ENCODE data around the gene BCL2A1.
"Not testable (repeated sequence)": the region's sequence is repeated elsewhere in the genome, so short reads cannot be mapped to it uniquely, and the experiment has no call there.

Gene BCL2A1

DNA sequence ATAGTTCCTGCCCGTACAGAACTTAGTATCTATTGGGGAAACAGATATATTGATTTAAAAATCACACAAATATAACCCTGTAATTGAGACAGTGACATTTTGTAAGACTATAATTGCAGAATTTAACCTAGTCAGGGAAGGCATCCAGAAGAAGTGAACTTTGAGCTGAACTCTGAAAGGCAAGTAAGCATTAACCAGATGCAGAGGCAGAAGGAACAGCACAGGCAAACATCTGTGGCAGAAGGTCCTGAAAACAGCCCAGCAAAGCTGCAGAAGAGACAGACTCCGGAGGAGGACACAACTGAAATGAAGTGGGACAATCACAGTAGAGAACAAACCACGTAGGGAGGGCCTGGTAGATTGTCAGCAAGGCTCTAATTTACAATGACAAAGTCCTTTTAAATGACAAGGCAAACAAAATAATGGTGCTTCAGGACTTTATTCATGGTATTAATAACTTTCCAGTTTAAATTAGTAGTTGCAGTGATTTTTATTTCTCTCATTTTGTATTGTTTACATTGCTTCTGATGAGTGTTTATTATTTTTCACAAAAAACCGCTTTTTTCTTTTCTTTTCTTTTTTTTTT is 14.5 kb downstream of the BCL2A1 start:
- no peaks in the 10 kb centered on the region for H3K9me3 Mint-ChIP-seq (ENCODE audit: low read depth)
- peaks cover 34% of the 10 kb centered on the region for H3K4me1 Mint-ChIP-seq (ENCODE audit: low read depth)
- no peak overlapping the region for H3K27ac Mint-ChIP-seq
- H3K36me3 Mint-ChIP-seq, result peaks cover 5% of the 10 kb centered on the region
- no peaks in the 10 kb centered on the region for H3K27me3 Mint-ChIP-seq
- no peak overlapping the region for H3K4me3 Mint-ChIP-seq

GRCh38 chr15:79954661-79955060 is 16.3 kb downstream of the BCL2A1 start:
- no peaks in the 10 kb centered on the region for H3K9me3 Mint-ChIP-seq (ENCODE audit: low read depth)
- H3K4me3 Mint-ChIP-seq, result no peak overlapping the region
- peaks cover 27% of the 10 kb centered on the region for H3K4me1 Mint-ChIP-seq (ENCODE audit: low read depth)
- no peaks in the 10 kb centered on the region for H3K27me3 Mint-ChIP-seq
- H3K36me3 Mint-ChIP-seq, result no peaks in the 10 kb centered on the region
- H3K27ac Mint-ChIP-seq, result no peak overlapping the region

- peaks cover 26% of the 10 kb centered on the region for H3K4me1 Mint-ChIP-seq (ENCODE audit: low read depth)
- no peak overlapping the region for H3K4me3 Mint-ChIP-seq
- peak overlapping the region; percentile 29 for H3K27ac Mint-ChIP-seq
Measured at GRCh38 chr15:79953951-79954444, 17.0 kb downstream of the BCL2A1 start.

GRCh38 chr15:79952329-79952728 is 18.7 kb downstream of the BCL2A1 start:
- H3K4me3 Mint-ChIP-seq, result no peak overlapping the region

More at GRCh38 chr15:79953951-79954444, 17.0 kb downstream of the BCL2A1 start:
- Mint-ChIP-seq H3K36me3 (no peaks in the 10 kb centered on the region), H3K9me3 (ENCODE audit: low read depth) (no peaks in the 10 kb centered on the region), H3K27me3 (no peaks in the 10 kb centered on the region)

DNA sequence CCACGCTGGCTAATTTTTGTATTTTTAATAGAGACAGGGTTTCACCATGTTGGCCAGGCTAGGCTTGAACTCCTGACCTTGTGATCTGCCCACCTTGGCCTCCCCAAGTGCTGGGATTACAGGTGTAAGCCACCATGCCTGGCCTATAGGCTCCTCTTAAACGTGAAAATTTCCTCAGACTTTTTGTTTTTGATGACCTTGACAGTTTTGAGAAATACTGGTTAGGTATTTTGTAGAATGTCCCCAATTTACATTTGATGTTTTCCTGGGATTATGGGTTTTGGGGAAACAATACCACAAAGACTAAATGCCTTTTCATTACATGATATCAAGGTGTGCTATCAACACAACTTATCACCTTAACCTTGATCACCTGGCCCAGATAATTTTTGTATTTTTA is 20.7 kb downstream of the BCL2A1 start:
- Mint-ChIP-seq H3K4me1 (ENCODE audit: low read depth) (peaks cover 23% of the 10 kb centered on the region), H3K9me3 (ENCODE audit: low read depth) (no peaks in the 10 kb centered on the region), H3K4me3 (no peak overlapping the region), H3K27ac (no peak overlapping the region), H3K27me3 (no peaks in the 10 kb centered on the region), H3K36me3 (no peaks in the 10 kb centered on the region)

More at GRCh38 chr15:79952329-79952728, 18.7 kb downstream of the BCL2A1 start:
- Mint-ChIP-seq H3K9me3 (ENCODE audit: low read depth) (no peaks in the 10 kb centered on the region), H3K36me3 (no peaks in the 10 kb centered on the region), H3K27me3 (no peaks in the 10 kb centered on the region), H3K4me1 (ENCODE audit: low read depth) (peaks cover 26% of the 10 kb centered on the region), H3K27ac (no peak overlapping the region)

DNA sequence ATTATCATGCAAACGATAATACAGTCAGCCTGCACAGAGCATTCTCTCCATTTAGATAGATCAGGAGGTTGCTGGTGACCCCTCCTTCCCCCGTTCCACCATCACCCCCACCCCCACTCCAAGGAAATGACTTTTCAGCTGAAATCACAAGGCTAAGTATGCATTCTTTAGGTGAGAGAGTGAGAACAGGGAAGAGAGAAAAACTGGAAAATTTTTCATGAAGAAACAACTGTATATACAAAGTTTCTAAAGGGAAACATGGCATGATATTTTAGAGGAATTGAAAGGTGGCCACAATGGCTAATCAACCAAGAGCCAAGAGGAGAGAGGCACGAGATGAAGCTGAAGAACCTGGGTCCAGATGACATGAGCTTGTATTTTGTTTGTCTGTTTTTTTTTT is 22.2 kb downstream of the BCL2A1 start:
- no peaks in the 10 kb centered on the region for H3K27me3 Mint-ChIP-seq
- no peak overlapping the region for H3K27ac Mint-ChIP-seq
- H3K4me1 Mint-ChIP-seq (ENCODE audit: low read depth), result peaks cover 13% of the 10 kb centered on the region
- no peak overlapping the region for H3K4me3 Mint-ChIP-seq
- H3K36me3 Mint-ChIP-seq, result no peaks in the 10 kb centered on the region
- H3K9me3 Mint-ChIP-seq (ENCODE audit: low read depth), result no peaks in the 10 kb centered on the region

DNA sequence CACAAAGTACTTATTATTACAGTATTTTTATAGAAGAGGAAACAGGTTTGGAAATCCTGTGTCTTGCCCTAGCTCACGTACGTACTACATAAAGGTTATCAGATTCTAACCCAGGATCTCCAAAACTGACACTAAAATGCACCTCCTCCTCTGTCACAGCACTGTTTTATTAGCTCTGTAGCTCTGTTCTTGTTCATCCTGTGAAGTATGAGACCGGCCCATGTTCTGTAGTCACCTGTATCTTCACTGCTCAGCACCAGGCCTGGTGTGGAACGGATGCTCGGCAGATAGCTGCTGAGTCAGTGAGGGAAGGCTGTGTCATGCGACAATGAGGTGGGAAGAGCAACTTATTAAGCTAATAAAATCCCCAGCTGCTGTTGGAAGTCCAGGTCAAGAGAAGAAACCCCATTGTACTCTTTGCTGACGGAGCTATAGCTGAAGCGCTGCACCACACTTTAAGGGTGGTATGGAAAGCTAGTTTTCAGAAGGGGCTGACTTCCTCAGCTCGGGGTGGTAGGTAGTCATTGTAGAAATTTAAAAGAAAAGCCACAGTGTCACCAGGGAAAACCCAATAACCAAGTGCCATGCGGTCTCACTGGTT is 22.8 kb downstream of the BCL2A1 start:
- Mint-ChIP-seq H3K9me3 (ENCODE audit: low read depth) (no peaks in the 10 kb centered on the region), H3K36me3 (no peaks in the 10 kb centered on the region), H3K27ac (no peak overlapping the region), H3K27me3 (no peaks in the 10 kb centered on the region), H3K4me1 (ENCODE audit: low read depth) (peaks cover 7% of the 10 kb centered on the region), H3K4me3 (no peak overlapping the region)

- Mint-ChIP-seq H3K4me1 (ENCODE audit: low read depth) (peaks cover 9% of the 10 kb centered on the region), H3K27ac (no peak overlapping the region), H3K9me3 (ENCODE audit: low read depth) (no peaks in the 10 kb centered on the region), H3K36me3 (no peaks in the 10 kb centered on the region), H3K27me3 (no peaks in the 10 kb centered on the region), H3K4me3 (no peak overlapping the region)
Measured at GRCh38 chr15:79947009-79947408, 24.0 kb downstream of the BCL2A1 start.

GRCh38 chr15:79944622-79945021 is 26.4 kb downstream of the BCL2A1 start:
- Mint-ChIP-seq H3K9me3 (ENCODE audit: low read depth) (no peaks in the 10 kb centered on the region), H3K4me3 (no peak overlapping the region), H3K4me1 (ENCODE audit: low read depth) (peaks cover 9% of the 10 kb centered on the region), H3K36me3 (no peaks in the 10 kb centered on the region), H3K27me3 (no peaks in the 10 kb centered on the region), H3K27ac (no peak overlapping the region)

DNA sequence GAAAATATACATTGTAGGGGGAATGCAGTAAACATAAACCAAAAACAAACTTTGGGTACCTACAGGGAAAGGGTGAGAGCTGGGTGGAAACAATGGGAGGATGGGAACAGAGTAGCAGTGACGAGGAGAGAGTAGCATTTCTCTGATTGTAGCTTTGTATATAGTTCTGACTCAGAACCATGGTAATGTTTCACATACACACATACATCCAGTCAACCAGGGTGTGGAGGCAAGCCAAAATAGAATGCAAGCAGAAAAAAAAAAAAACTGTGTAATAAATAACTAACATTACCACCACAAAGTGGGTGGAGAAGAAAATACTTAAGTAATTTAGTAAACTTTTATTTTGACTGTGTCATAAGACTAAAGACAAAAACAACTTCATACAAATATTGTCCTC is 27.2 kb downstream of the BCL2A1 start:
- H3K4me3 Mint-ChIP-seq, result no peak overlapping the region
- no peaks in the 10 kb centered on the region for H3K27me3 Mint-ChIP-seq
- peaks cover 9% of the 10 kb centered on the region for H3K4me1 Mint-ChIP-seq (ENCODE audit: low read depth)
- H3K36me3 Mint-ChIP-seq, result no peaks in the 10 kb centered on the region
- no peak overlapping the region for H3K27ac Mint-ChIP-seq
- H3K9me3 Mint-ChIP-seq (ENCODE audit: low read depth), result no peaks in the 10 kb centered on the region

DNA sequence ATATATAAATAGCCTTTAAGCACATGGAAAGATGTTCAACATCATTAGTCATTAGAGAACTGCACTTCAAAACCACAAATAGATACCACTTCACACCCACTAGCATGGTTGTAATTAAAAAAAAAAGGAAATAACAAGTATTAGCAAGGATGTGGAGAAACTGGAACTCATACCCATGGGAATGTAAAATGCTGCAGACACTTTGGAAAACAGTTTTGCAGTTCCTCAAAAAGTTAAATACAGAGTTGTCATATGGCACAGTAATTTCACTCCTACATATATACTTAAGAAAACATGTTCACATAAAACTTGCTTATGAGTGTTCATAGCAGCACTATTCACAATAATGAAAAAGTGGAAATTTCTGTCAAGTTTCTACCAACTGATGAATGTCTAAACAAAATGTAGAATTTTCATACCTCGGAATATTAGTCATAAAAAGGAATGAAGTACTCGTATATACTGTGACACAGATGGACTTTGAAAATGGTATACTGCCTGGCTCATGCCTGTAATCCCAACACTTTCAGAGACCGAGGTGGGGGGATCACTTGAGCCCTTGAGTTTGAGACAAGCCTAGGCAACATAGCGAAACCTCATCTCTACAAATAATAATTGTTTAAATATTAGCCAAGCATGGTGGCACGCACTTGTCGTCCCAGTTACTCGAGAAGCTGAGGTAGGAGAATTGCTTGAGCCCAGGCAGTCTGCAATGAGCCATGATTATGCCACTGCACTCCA is 28.1 kb downstream of the BCL2A1 start:
- Mint-ChIP-seq H3K27ac (no peak overlapping the region), H3K27me3 (no peaks in the 10 kb centered on the region), H3K4me1 (ENCODE audit: low read depth) (peaks cover 4% of the 10 kb centered on the region), H3K4me3 (no peak overlapping the region), H3K9me3 (ENCODE audit: low read depth) (no peaks in the 10 kb centered on the region), H3K36me3 (no peaks in the 10 kb centered on the region)

DNA sequence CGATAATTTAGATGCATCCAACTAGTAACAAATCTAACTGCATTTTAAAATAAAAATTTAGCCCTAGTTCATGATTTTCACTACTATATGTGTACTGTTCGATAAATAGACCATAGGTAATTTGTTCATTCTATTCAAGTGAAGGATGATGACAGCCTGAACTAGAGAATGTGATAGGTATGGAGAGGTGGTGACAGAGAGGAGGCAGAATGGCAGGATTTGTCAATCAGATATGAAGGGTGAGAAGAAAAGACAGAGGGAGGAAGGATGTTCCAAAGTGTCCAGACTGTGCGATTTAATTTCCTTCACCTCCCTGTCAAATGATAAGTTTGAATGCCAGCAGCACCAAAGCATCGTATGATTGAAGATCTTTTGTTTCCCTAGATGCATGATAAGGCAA is 31.6 kb downstream of the BCL2A1 start:
- no peaks in the 10 kb centered on the region for H3K9me3 Mint-ChIP-seq (ENCODE audit: low read depth)
- H3K4me1 Mint-ChIP-seq (ENCODE audit: low read depth), result peaks cover 4% of the 10 kb centered on the region
- H3K27ac Mint-ChIP-seq, result no peak overlapping the region
- peaks cover 3% of the 10 kb centered on the region for H3K36me3 Mint-ChIP-seq
- H3K4me3 Mint-ChIP-seq, result no peak overlapping the region
- no peaks in the 10 kb centered on the region for H3K27me3 Mint-ChIP-seq

- no peak overlapping the region for H3K27ac Mint-ChIP-seq
- H3K36me3 Mint-ChIP-seq, result peaks cover 3% of the 10 kb centered on the region
- H3K4me3 Mint-ChIP-seq, result no peak overlapping the region
- peaks cover 8% of the 10 kb centered on the region for H3K4me1 Mint-ChIP-seq (ENCODE audit: low read depth)
- H3K9me3 Mint-ChIP-seq (ENCODE audit: low read depth), result no peaks in the 10 kb centered on the region
- H3K27me3 Mint-ChIP-seq, result no peaks in the 10 kb centered on the region
Measured at GRCh38 chr15:79938143-79938542, 32.9 kb downstream of the BCL2A1 start.

DNA sequence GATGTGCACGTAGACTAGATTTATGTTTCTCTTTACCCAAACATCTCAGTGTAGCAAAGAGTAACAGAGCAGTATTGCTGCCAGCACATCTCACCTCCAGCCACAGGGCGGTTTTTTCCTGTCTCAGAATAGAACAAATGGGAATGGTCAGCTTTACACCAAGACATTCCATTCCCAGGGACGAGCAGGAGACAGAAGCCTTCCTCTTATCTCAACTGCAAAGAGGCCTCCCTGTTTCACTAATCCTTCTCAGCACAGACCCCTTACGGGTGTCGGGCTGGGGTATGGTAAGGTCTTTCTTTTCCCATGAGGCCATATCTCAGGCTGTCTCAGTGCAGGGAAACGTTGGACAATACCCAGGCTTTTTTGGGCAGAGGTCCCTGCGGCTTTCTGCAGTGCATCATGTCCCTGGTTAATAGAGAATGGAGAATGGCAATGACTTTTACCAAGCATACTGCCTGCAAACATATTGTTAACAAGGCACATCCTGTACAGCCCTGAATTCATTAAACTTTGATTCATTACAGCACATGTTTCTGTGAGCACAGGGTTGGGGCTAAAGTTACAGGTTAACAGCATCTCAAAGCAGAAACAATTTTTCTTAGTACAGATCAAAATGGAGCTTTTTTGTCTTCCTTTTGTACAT is 35.3 kb downstream of the BCL2A1 start:
- not testable (repeated sequence) for H3K36me3 Mint-ChIP-seq; H3K4me3 Mint-ChIP-seq; H3K9me3 Mint-ChIP-seq (ENCODE audit: low read depth); H3K27ac Mint-ChIP-seq; H3K27me3 Mint-ChIP-seq; H3K4me1 Mint-ChIP-seq (ENCODE audit: low read depth)

DNA sequence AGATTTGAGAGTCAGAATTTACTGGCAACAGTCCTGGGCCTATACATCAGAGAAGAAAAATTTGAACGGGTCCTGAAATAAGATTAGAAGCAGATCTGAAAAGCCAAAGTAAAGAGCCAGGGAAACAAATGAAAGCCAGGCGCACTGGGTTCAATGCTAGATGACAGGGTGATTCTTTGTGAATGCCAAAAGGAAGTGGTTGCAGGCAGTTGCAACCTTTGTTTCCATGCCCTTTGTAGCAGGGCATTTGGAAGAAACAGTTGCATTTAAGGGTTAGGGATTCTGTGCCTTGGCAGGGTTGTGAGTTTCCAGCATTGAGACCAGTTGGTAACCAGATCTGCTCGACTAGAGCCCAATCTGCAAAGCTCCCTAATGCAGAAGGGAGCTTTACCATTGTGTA is 37.8 kb downstream of the BCL2A1 start:
- peaks cover 6% of the 10 kb centered on the region for H3K4me1 Mint-ChIP-seq (ENCODE audit: low read depth)
- no peaks in the 10 kb centered on the region for H3K9me3 Mint-ChIP-seq (ENCODE audit: low read depth)
- no peak overlapping the region for H3K4me3 Mint-ChIP-seq
- H3K36me3 Mint-ChIP-seq, result peaks cover 3% of the 10 kb centered on the region
- H3K27me3 Mint-ChIP-seq, result no peaks in the 10 kb centered on the region
- H3K27ac Mint-ChIP-seq, result no peak overlapping the region
